Bronchial epithelial cell (primary cell): ENCODE results near the gene RGS5. TPM values are rescaled to one million over a fixed set of nuclear protein-coding genes. Genes with fewer than 3 reads are reported as not detected.

Source experiments
- DNase-seq: peaks from one replicate; pipeline ENCODE4 v3.0.0-alpha.2; 2010; ENCODE audit warnings: low read depth
- FAIRE-seq: peaks from 2 replicates; lab custom pipeline; 2011; peaks lifted over from hg19 to GRCh38; lab: Jason Lieb, UNC
- H3K27me3 ChIP-seq: 2 replicates; pipeline ENCODE4 v1.5.1; 2011; ENCODE audit warnings: low read length; ENCODE audit not compliant: control insufficient read depth, insufficient read depth
- H3K36me3 ChIP-seq: 2 replicates; pipeline ENCODE4 v1.5.1; 2011; ENCODE audit warnings: low read length; ENCODE audit not compliant: control insufficient read depth, insufficient read depth
- H3K4me3 ChIP-seq: 2 replicates; pipeline ENCODE4 v1.5.1; 2011; ENCODE audit warnings: mild to moderate bottlenecking, low read depth, low read length, control low read depth
- total RNA-seq: library from RNA; depleted of rRNA; stranded (reverse); fragments of >200 nt; gene quantifications from 2 replicates; pipeline ENCODE4 v1.2.1, GENCODE V29; 2014
- TF ChIP-seq, protein P1 (sequence below): IDR thresholded peaks from 2 replicates; pipeline ENCODE4 v1.5.1; 2011; ENCODE audit warnings: mild to moderate bottlenecking, moderate library complexity, low read length, control low read depth, inconsistent platforms; ENCODE audit not compliant: insufficient read depth, severe bottlenecking

The RGS5 gene
- total RNA-seq, 1 donor from 2014 or later: 3.9 TPM

DNA sequence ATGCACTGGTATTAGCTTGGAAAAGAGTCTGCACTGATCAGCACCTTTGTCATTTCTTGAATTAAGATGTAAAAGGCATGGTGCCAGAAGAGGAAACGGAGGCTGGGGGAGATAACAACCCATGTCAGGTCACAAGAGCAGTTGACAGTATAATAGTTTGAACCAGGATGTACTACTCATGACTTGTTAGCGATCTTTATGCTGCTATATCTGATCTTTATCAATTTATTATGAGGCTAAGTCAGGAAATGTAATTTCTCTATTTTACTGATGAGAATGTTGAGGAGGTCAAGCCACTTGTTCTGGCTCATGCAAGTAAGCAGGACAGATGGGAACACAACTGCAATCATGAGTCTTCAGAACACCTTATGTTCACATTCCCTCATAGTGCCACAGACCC lies 41.4 kb downstream of the RGS5 start:
- no peaks in the 10 kb centered on the region for H3K36me3 ChIP-seq

DNA sequence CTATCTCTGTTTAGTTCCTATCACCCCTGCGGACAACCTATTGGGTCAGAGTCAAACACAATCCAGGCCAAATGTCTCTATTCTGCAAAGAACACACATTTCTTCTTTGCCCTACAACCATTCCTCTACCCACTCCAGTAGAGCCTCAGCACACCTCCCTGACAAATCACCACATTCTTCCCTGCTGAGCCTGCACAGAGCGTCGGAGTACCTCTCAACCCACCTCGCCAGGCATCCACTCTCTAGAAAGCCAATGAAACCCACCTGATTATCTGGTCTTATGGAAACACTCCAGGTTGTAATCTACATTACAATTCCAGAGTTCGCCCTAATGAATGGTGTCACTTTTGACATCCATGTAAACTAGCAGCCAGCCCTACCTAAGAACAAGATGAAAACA lies 47.1 kb downstream of the RGS5 start:
- TF ChIP-seq, protein P1, sequence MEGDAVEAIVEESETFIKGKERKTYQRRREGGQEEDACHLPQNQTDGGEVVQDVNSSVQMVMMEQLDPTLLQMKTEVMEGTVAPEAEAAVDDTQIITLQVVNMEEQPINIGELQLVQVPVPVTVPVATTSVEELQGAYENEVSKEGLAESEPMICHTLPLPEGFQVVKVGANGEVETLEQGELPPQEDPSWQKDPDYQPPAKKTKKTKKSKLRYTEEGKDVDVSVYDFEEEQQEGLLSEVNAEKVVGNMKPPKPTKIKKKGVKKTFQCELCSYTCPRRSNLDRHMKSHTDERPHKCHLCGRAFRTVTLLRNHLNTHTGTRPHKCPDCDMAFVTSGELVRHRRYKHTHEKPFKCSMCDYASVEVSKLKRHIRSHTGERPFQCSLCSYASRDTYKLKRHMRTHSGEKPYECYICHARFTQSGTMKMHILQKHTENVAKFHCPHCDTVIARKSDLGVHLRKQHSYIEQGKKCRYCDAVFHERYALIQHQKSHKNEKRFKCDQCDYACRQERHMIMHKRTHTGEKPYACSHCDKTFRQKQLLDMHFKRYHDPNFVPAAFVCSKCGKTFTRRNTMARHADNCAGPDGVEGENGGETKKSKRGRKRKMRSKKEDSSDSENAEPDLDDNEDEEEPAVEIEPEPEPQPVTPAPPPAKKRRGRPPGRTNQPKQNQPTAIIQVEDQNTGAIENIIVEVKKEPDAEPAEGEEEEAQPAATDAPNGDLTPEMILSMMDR: no peak
- Histone ChIP-seq H3K27me3 (no peaks in the 10 kb centered on the region), H3K4me3 (no peak overlapping the region), H3K36me3 (no peaks in the 10 kb centered on the region)
- no peak for DNase-seq
- FAIRE-seq: no peak

More for the DNA sequence above, 41.4 kb downstream of the RGS5 start:
- DNase-seq (no peak), FAIRE-seq (no peak)
- TF ChIP-seq, protein P1: no peak
- H3K4me3 ChIP-seq: no peak overlapping the region
- H3K27me3 ChIP-seq: no peaks in the 10 kb centered on the region

DNA sequence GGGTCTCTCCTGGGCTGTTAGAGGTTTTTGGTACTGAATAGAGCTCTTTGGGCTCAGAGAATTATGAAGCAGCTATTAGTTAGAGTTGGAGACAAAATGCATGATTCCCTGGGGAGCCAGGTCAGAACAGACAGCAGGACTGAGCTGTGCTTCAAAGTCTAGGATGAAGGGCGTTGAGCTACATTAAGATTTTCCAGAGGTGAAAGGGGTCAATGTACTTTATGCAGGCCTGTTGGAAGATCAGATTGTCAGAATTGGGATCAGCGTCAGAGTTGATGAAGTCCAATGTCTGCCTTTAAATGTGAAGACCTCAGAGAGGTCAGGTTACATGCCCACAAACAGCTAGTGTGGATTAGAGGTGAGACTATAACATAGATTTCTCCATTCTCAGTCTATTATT lies 53.8 kb downstream of the RGS5 start:
- FAIRE-seq (no peak), DNase-seq (no peak)
- TF ChIP-seq, protein P1: no peak
- Histone ChIP-seq H3K27me3 (no peaks in the 10 kb centered on the region), H3K4me3 (no peak overlapping the region), H3K36me3 (no peaks in the 10 kb centered on the region)

DNA sequence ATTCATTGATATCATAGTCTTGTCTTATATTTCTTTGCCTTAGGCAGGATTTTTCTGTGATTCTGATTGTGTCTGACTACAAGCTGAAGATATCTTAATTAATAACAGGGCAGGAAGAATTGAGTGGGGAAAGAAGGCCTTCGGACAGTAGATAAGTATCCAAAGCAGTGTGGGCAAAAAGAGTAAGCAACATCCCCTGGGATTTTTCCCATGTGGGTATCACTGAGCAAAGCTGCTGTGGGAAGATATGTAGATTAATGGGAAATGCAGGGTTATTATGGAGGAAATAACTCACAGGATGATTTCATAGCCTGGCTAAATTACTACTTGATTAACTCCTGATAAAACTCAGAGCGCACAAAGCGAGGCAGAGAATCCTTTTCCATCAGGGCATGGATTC lies 55.7 kb downstream of the RGS5 start:
- Histone ChIP-seq H3K4me3 (no peak overlapping the region), H3K27me3 (no peaks in the 10 kb centered on the region), H3K36me3 (no peaks in the 10 kb centered on the region)
- TF ChIP-seq, protein P1: no peak
- FAIRE-seq: no peak
- DNase-seq: no peak

DNA sequence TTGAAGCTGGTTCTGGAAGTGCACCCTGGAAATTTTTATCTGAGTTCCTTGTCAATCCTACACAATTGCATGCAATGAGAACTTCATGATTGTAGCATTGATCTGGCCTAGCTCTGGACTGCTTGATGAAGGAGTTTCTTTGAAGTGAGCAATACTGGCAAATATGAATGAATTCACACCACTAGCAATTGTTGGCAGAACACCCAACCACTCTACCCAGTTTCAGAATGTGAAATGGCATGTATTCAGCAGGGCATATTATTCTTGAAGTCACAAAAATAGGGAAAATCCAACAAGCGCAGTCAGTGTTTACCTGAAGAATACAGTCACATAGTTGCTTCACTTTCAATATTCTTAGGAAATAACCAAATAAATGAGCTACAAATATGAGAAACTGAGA lies 57.3 kb downstream of the RGS5 start:
- no peaks in the 10 kb centered on the region for H3K27me3 ChIP-seq
- no peak overlapping the region for H3K4me3 ChIP-seq
- no peak for DNase-seq
- FAIRE-seq: no peak
- TF ChIP-seq, protein P1: no peak
- H3K36me3 ChIP-seq: no peaks in the 10 kb centered on the region

DNA sequence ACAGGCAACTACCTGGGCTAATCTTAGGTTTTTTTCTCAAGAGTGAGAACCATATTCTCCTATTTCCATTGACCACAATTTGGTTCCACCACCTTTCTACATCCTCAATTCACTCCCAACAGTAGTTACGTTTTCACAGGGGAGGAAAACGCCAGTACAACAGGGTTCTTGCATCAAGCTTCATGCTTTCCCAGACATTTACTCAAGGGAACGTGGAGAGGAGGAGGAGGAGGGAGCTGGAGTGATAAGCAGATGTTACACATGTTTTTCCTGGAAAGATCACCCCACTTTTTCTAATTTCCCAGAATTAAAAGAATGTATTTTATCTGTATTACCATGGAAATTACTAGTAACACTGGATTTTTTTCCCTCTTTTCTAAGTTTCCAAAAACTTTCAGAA lies 58.3 kb downstream of the RGS5 start:
- DNase-seq: no peak
- Histone ChIP-seq H3K4me3 (no peak overlapping the region), H3K27me3 (no peaks in the 10 kb centered on the region), H3K36me3 (no peaks in the 10 kb centered on the region)
- TF ChIP-seq, protein P1: no peak
- no peak for FAIRE-seq
